Measurements from ENCODE around the gene XIAP.

- TF ChIP-seq CTCF (conservative IDR thresholded peaks at IDR 0.05; ENCODE audit: low read depth, low read length) (no peak), EZH2phosphoT487 (IDR thresholded peaks at IDR 0.05; ENCODE audit: borderline replicate concordance, low read length) (no peak), EZH2 (IDR thresholded peaks at IDR 0.05; ENCODE audit: low read length, unreplicated experiment) (no peak)
Observed at GRCh38 chrX:123834116-123834515, 25.7 kb upstream of the XIAP start.

All from PC-3 (cell line).